HG02973 (cell line): ENCODE data around the gene ARL6IP4.

ENCODE experiments used
- ATAC-seq: cut with Tn5 transposase; IDR thresholded peaks from one replicate; pipeline ENCODE4 v1.9.1; 2021; ENCODE audit warnings: moderate library complexity; ENCODE audit not compliant: unreplicated experiment

ARL6IP4 gene

GRCh38 chr12:122989874-122990419, 9.5 kb downstream of the ARL6IP4 start:
- ATAC-seq: no peak

- no peak for ATAC-seq
These were observed 10.1 kb downstream of the ARL6IP4 start for GRCh38 chr12:122990561-122990960.

GRCh38 chr12:122990961-122991622, 10.6 kb downstream of the ARL6IP4 start:
- no peak for ATAC-seq

GRCh38 chr12:122991623-122992275, 11.3 kb downstream of the ARL6IP4 start:
- ATAC-seq: no peak

- no peak for ATAC-seq
These were observed 11.9 kb downstream of the ARL6IP4 start for GRCh38 chr12:122992386-122992785.

GRCh38 chr12:122994140-122994675, 13.7 kb downstream of the ARL6IP4 start:
- no peak for ATAC-seq

- ATAC-seq: no peak
These were observed 14.5 kb downstream of the ARL6IP4 start for GRCh38 chr12:122994781-122995502.

GRCh38 chr12:122995503-122996187, 15.2 kb downstream of the ARL6IP4 start:
- ATAC-seq: no peak

- no peak for ATAC-seq
These were observed 15.7 kb downstream of the ARL6IP4 start for GRCh38 chr12:122996188-122996601.

GRCh38 chr12:122996621-122997342, 16.3 kb downstream of the ARL6IP4 start:
- ATAC-seq: no peak

- no peak for ATAC-seq
These were observed 17.1 kb downstream of the ARL6IP4 start for GRCh38 chr12:122997343-122998250.

GRCh38 chr12:122998316-122998715, 17.8 kb downstream of the ARL6IP4 start:
- ATAC-seq: no peak

- ATAC-seq: no peak
These were observed 18.9 kb downstream of the ARL6IP4 start for GRCh38 chr12:122999196-122999946.

GRCh38 chr12:122999986-123000420, 19.5 kb downstream of the ARL6IP4 start:
- ATAC-seq: no peak

- ATAC-seq: no peak
These were observed 20.1 kb downstream of the ARL6IP4 start for GRCh38 chr12:123000578-123000977.

GRCh38 chr12:123001464-123001863, 21.0 kb downstream of the ARL6IP4 start:
- ATAC-seq: no peak

GRCh38 chr12:123003257-123003656, 22.8 kb downstream of the ARL6IP4 start:
- ATAC-seq: no peak

GRCh38 chr12:123004287-123004686, 23.8 kb downstream of the ARL6IP4 start:
- ATAC-seq: no peak
